GM23338 (cell line): ENCODE results near the gene LASP1NB.

Source experiments
- CREB1 ChIP-seq: fragments of 250-450 bp; sonication (Bioruptor Pico); IDR thresholded peaks from 2 replicates; pipeline ENCODE4 v1.5.0; 2020; ENCODE audit warnings: low read depth, mild to moderate bottlenecking, moderate library complexity
- CTCF ChIP-seq, 2 experiments: fragments of 200-600 bp in 1 of 2; sonication (generic) in 1 of 2; conservative IDR thresholded peaks; 2 replicates each; pipeline versions ENCODE4 v1.5.1 to v1.6.1; 2016 to 2017; ENCODE audit warnings: antibody characterized with exemption in 2 of 2, low read depth in 2 of 2, mild to moderate bottlenecking in 2 of 2, moderate library complexity in 1 of 2
- EZH2 ChIP-seq: fragments of 200-600 bp; sonication (generic); IDR thresholded peaks from one replicate; pipeline ENCODE4 v1.8.0; 2017; ENCODE audit warnings: antibody characterized with exemption, mild to moderate bottlenecking, low read depth; ENCODE audit not compliant: unreplicated experiment
- EZH2phosphoT487 ChIP-seq: fragments of 200-600 bp; sonication (generic); IDR thresholded peaks from one replicate; pipeline ENCODE4 v1.8.1; 2018; ENCODE audit warnings: antibody characterized with exemption; ENCODE audit not compliant: unreplicated experiment
- JUNB ChIP-seq: IDR thresholded peaks from one replicate; pipeline ENCODE4 v1.6.1; 2016; ENCODE audit warnings: antibody characterized with exemption; ENCODE audit not compliant: unreplicated experiment
- POLR2AphosphoS5 ChIP-seq: IDR thresholded peaks from 2 replicates; pipeline ENCODE4 v1.6.1; 2016; ENCODE audit warnings: antibody characterized with exemption, low read depth
- REST ChIP-seq: IDR thresholded peaks from one replicate; pipeline ENCODE4 v1.6.1; 2018; ENCODE audit warnings: antibody characterized with exemption; ENCODE audit not compliant: unreplicated experiment
- ZNF331 ChIP-seq: fragments of 250-450 bp; sonication (Bioruptor Pico); IDR thresholded peaks from 2 replicates; pipeline ENCODE4 v1.5.0; 2020; ENCODE audit warnings: low read depth, mild to moderate bottlenecking, moderate library complexity
- TF ChIP-seq, protein P1 (sequence below): IDR thresholded peaks from 2 replicates; pipeline ENCODE4 v1.6.1; 2016; ENCODE audit warnings: antibody characterized with exemption

DNA sequence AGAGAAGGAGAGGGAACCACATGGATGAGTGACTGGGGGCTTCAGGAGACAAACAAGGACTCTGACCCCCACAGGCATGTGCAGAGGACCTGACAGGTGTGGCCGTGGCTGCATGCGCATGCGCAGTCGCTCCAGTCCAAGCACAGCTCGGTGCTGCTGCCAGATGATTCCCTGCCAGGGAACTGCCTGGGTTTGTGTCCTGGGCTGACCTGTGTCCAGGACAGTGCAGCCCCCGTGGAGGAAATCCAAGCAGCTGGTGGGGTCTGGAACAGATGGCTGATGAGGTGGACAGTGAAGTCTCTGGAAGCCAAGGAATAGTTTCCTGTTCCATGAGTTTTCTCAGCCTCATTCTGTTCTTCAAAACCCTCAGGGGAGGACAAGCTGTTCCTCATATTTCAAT, 28.2 kb upstream of the LASP1NB start:
- TF ChIP-seq CTCF (conservative IDR thresholded peaks at IDR 0.05; ENCODE audit: low read depth in 2 of 2) (no peak), EZH2 (no peak), POLR2AphosphoS5 (no peak), CREB1 (CRISPR knock-in tag) (no peak), JUNB (no peak), REST (no peak), EZH2phosphoT487 (no peak), ZNF331 (CRISPR knock-in tag) (no peak)
- TF ChIP-seq, protein P1, sequence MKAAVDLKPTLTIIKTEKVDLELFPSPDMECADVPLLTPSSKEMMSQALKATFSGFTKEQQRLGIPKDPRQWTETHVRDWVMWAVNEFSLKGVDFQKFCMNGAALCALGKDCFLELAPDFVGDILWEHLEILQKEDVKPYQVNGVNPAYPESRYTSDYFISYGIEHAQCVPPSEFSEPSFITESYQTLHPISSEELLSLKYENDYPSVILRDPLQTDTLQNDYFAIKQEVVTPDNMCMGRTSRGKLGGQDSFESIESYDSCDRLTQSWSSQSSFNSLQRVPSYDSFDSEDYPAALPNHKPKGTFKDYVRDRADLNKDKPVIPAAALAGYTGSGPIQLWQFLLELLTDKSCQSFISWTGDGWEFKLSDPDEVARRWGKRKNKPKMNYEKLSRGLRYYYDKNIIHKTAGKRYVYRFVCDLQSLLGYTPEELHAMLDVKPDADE: no peak
